Middle frontal gyrus (tissue), 1 donor: ENCODE results near the gene SLC2A2.
A peak's percentile ranks its signal among the peaks of the same experiment; 100 is the strongest.
"Not testable (repeated sequence)": the region's sequence is repeated elsewhere in the genome, so short reads cannot be mapped to it uniquely, and the experiment has no call there.

Experiments
- DNase-seq: peaks from one replicate; pipeline ENCODE4 v3.0.0-alpha.2; 2015; ENCODE audit warnings: low spot score; ENCODE audit errors: extremely low spot score

Gene SLC2A2

GRCh38 chr3:170988378-170988777, 38.1 kb downstream of the SLC2A2 start:
- no peak for DNase-seq

GRCh38 chr3:170985304-170985703, 41.2 kb downstream of the SLC2A2 start:
- DNase-seq, result no peak

- no peak for DNase-seq
Observed at GRCh38 chr3:170982733-170983132, 43.8 kb downstream of the SLC2A2 start.

GRCh38 chr3:170980399-170980798, 46.1 kb downstream of the SLC2A2 start:
- no peak for DNase-seq

- no peak for DNase-seq
Observed at GRCh38 chr3:170977949-170978745, 48.4 kb downstream of the SLC2A2 start.

GRCh38 chr3:170976190-170976519, 50.4 kb downstream of the SLC2A2 start:
- no peak for DNase-seq

GRCh38 chr3:170975283-170976189, 51.0 kb downstream of the SLC2A2 start:
- no peak for DNase-seq

GRCh38 chr3:170974872-170975271, 51.6 kb downstream of the SLC2A2 start:
- no peak for DNase-seq

- DNase-seq, result not testable (repeated sequence)
Observed at GRCh38 chr3:170972917-170973316, 53.6 kb downstream of the SLC2A2 start.

GRCh38 chr3:170967126-170967525, 59.4 kb downstream of the SLC2A2 start:
- no peak for DNase-seq

GRCh38 chr3:170966495-170966894, 60.0 kb downstream of the SLC2A2 start:
- DNase-seq, result no peak

- no peak for DNase-seq
Observed at GRCh38 chr3:170962411-170962810, 64.1 kb downstream of the SLC2A2 start.

GRCh38 chr3:170961616-170962400, 64.7 kb downstream of the SLC2A2 start:
- peak; percentile 63 for DNase-seq

GRCh38 chr3:170959457-170959856, 67.1 kb downstream of the SLC2A2 start:
- no peak for DNase-seq

GRCh38 chr3:170956647-170957046, 69.9 kb downstream of the SLC2A2 start:
- DNase-seq, result no peak

- DNase-seq, result peak; percentile 34
Observed at GRCh38 chr3:170953736-170954135, 72.8 kb downstream of the SLC2A2 start.

- no peak for DNase-seq
Observed at GRCh38 chr3:170953229-170953628, 73.3 kb downstream of the SLC2A2 start.

- DNase-seq, result no peak
Observed at GRCh38 chr3:170949211-170949610, 77.3 kb downstream of the SLC2A2 start.

GRCh38 chr3:170947018-170947769, 79.3 kb downstream of the SLC2A2 start:
- DNase-seq, result no peak
